Kidney (tissue), 14 donors: Measurements from ENCODE around the gene DYNLT3. TPM values are rescaled to one million over a fixed set of nuclear protein-coding genes. Genes with fewer than 3 reads are reported as not detected.

Source experiments
- DNase-seq, 5 donors: peaks; one replicate each; pipeline ENCODE4 v3.0.0-alpha.2; 2013 to 2020
- FAIRE-seq: peaks from 2 replicates; lab custom pipeline; 2012; peaks lifted over from hg19 to GRCh38; lab: Jason Lieb, UNC
- H3K27ac ChIP-seq, 2 donors: one replicate each; pipeline ENCODE4 v1.7.0; 2013; ENCODE audit warnings: low read depth in 2 of 2, low read length in 2 of 2, inconsistent platforms in 1 of 2
- H3K27me3 ChIP-seq: one replicate; pipeline ENCODE4 v1.7.1; 2013; ENCODE audit warnings: low read length, inconsistent platforms; ENCODE audit not compliant: control insufficient read depth, insufficient read depth
- H3K36me3 ChIP-seq, 3 donors: one replicate each; pipeline versions ENCODE4 v1.7.0 to v1.7.1; 2013; ENCODE audit warnings: low read length in 3 of 3, control low read depth in 1 of 3, inconsistent platforms in 1 of 3; ENCODE audit not compliant: insufficient read depth in 3 of 3, control insufficient read depth in 2 of 3
- H3K4me1 ChIP-seq, 3 donors: one replicate each; pipeline versions ENCODE4 v1.7.0 to v1.7.1; 2013; ENCODE audit warnings: low read length in 3 of 3, inconsistent platforms in 1 of 3, low read depth in 1 of 3; ENCODE audit not compliant: control insufficient read depth in 2 of 3, insufficient read depth in 2 of 3
- H3K4me3 ChIP-seq, 3 donors: one replicate each; pipeline versions ENCODE4 v1.7.0 to v1.8.1; 2013; ENCODE audit warnings: low read length in 3 of 3, control low read depth in 1 of 3, inconsistent platforms in 1 of 3
- H3K9ac ChIP-seq, 3 donors: one replicate each; pipeline versions ENCODE4 v1.7.0 to v1.7.1; 2013; ENCODE audit warnings: low read length in 3 of 3, control low read depth in 1 of 3, inconsistent platforms in 1 of 3
- H3K9me3 ChIP-seq, 3 donors: one replicate each; pipeline versions ENCODE4 v1.7.0 to v1.7.1; 2013; ENCODE audit warnings: low read length in 3 of 3, control low read depth in 1 of 3, inconsistent platforms in 1 of 3; ENCODE audit not compliant: control insufficient read depth in 2 of 3, insufficient read depth in 1 of 3
- CTCF ChIP-seq: IDR thresholded peaks from 3 replicates; pipeline ENCODE4 v1.5.1; 2012; ENCODE audit warnings: mild to moderate bottlenecking, moderate library complexity, borderline replicate concordance; ENCODE audit not compliant: insufficient read depth; ENCODE audit errors: extremely low read depth
- intact Hi-C: fragments of 100-400 bp; cut with DNase I; formaldehyde crosslinking; loops from one replicate; pipeline ENCODE4 v1.11.1; 2022
- polyA plus RNA-seq: library from polyadenylated mRNA; stranded (reverse); fragments of 350-450 nt; fragmentation: Illumina TruSeq; extraction: RNeasy Lipid Tissue Mini Kit (QIAGEN cat#74804); gene quantifications from one replicate; pipeline ENCODE4 v1.2.3, GENCODE V29; 2014; ENCODE audit warnings: low read depth, low replicate concordance; ENCODE audit not compliant: insufficient read depth
- total RNA-seq: library from RNA; stranded (reverse); fragmentation: NEBNext Ultra II Directional; extraction: Animal tissue kit (Norgen Biotek cat#: 25700); gene quantifications from one replicate; pipeline ENCODE4 v1.2.1, GENCODE V29; 2021
- donor health status: control.
- donor health status: control.
- donor health status: control.
- donor health status: control.
- donor health status: control.
- donor health status: DM: yes; HTN: yes; CAD: no.
- donor health status: Normal renal cell carcinoma (clear cell type).

The DYNLT3 gene
- total and polyA plus RNA-seq, 2 donors from 2014 or later = 30.7 to 40.5 TPM

DNA sequence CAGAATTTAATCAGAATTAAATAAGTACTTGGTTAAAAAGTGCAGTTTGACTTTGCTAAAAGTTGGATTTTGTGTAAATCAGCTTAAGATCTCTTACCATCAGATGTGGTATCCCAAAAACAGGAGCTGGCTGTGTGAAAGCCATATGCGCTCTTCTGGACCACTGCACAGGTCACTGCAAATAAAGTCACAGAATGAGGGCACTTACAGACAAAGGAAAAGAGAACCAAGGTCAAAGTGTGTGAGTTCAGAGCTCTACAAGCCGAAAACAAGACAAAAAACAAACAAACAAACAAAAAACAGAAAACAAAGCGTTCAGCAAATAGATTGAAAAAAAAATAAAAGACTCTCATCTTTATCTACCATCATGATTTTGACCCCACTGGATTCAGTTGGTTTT lies 6.4 kb downstream of the DYNLT3 start:
- Histone ChIP-seq H3K27ac (no peak overlapping the region), H3K27me3 (no peaks in the 10 kb centered on the region), H3K9me3 (no peaks in the 10 kb centered on the region), H3K36me3 (no peaks in the 10 kb centered on the region), H3K4me1 (no peaks in the 10 kb centered on the region), H3K4me3 (no peak overlapping the region), H3K9ac (no peak overlapping the region)
- no peak for TF ChIP-seq CTCF
- DNase-seq (no peak), FAIRE-seq (no peak)
- intact Hi-C loops = no loop called here

GRCh38 chrX:37834937-37835336 lies 12.4 kb downstream of the DYNLT3 start:
- intact Hi-C loops = no loop called here
- DNase-seq (no peak), FAIRE-seq (no peak)
- Histone ChIP-seq H3K9ac (no peak overlapping the region), H3K36me3 (no peaks in the 10 kb centered on the region), H3K9me3 (no peaks in the 10 kb centered on the region), H3K4me1 (no peaks in the 10 kb centered on the region), H3K4me3 (no peak overlapping the region), H3K27me3 (no peaks in the 10 kb centered on the region), H3K27ac (no peak overlapping the region)
- TF ChIP-seq CTCF = no peak

- Histone ChIP-seq H3K36me3 (no peaks in the 10 kb centered on the region), H3K9ac (no peak overlapping the region), H3K4me1 (no peaks in the 10 kb centered on the region), H3K9me3 (no peaks in the 10 kb centered on the region), H3K27me3 (no peaks in the 10 kb centered on the region), H3K27ac (no peak overlapping the region), H3K4me3 (no peak overlapping the region)
- FAIRE-seq (no peak), DNase-seq (no peak)
- intact Hi-C loops = no loop called here
- TF ChIP-seq CTCF = no peak
Observed at GRCh38 chrX:37830371-37830770, 17.0 kb downstream of the DYNLT3 start.

- intact Hi-C loops = no loop called here
- Histone ChIP-seq H3K27ac (no peak overlapping the region), H3K4me3 (no peak overlapping the region), H3K9me3 (no peaks in the 10 kb centered on the region), H3K4me1 (no peaks in the 10 kb centered on the region), H3K36me3 (no peaks in the 10 kb centered on the region), H3K9ac (no peak overlapping the region), H3K27me3 (no peaks in the 10 kb centered on the region)
- FAIRE-seq = no peak
- no peak for DNase-seq
- no peak for TF ChIP-seq CTCF
Observed at GRCh38 chrX:37829721-37830120, 17.6 kb downstream of the DYNLT3 start.
